GM11168 (cell line): ENCODE results near the gene MGRN1.
"Not testable (repeated sequence)": the region's sequence is repeated elsewhere in the genome, so short reads cannot be mapped to it uniquely, and the experiment has no call there.

Source experiments
- in situ Hi-C: fragments of 300-500 bp; cut with MboI; formaldehyde crosslinking; loops from one replicate; pipeline ENCODE4 v1.12.0; 2022; ENCODE audit warnings: low sequenced_read_pairs; ENCODE audit not compliant: unreplicated experiment

MGRN1 gene

DNA sequence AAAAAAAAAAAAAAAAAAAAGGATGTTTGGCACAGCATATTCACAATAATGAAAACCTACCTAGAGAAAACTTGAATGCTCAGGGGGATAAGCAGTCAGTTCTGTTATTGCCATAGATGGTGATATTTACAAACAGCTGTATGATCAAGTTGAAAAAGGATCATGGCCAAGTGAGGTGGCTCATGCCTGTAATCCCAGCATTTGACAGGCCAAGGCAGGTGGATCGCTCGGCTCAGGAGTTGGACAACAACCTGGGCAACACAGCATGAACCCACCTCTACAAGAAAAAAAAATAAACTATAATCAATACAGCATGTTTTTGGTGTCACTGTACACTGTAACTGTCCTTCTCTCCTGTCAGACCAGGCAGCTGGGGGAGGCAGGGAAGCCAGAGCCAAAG lies 90.4 kb downstream of the MGRN1 start:
- in situ Hi-C loops = no loop called here

DNA sequence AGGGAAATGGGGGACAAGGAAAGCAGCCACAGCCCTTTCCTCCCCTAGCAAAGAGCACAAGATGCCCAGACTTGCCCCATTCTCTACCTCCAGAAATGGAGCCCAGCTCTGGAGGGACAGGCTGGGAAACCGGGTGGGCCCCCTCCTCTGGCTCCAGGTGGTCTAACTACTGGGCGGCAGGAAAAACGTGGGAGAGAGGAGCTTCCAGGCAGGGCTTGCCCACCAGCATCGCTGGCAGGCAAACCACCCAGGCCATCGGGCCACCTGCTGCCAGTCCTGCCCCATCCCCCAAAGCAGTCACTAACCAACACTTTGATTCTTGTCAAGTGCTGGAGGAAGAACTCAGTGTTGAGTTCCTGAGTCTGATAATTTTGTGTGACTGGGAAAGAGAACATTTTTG lies 93.8 kb downstream of the MGRN1 start:
- in situ Hi-C loops = no loop called here

DNA sequence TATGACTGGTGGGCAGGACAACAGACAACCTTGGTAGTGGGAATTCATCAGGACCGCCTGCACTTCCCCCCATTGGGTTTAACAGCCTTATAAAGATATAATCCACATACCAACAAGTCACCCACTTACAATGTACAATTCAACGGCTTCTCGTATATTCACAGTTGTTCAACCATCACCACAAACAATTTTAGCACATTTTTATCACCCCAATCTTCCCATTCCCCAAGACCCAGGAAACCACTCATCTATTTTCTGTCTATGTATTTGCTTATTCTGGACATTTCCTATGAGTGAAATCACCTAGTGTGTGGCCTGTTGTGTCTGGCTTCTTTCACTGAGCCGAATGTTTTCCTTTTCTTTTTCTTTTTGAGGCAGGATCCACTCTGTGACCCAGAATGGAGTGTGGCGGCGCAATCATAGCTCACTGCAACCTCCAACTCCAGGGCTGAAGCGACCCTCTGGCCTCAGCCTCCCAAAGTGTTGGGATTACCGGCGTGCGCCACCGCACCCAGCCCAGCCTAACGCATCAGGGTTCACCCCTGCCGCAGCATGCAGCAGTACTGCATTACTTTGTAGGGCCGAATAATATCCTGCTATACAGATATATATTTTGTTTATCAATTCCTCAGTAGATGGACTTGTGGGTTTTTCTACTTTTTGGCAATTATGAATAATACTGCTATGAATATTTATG lies 98.6 kb downstream of the MGRN1 start:
- in situ Hi-C loops = no loop called here

- in situ Hi-C loops = no loop called here
These were observed 100.1 kb downstream of the MGRN1 start for GRCh38 chr16:4724661-4725270.

DNA sequence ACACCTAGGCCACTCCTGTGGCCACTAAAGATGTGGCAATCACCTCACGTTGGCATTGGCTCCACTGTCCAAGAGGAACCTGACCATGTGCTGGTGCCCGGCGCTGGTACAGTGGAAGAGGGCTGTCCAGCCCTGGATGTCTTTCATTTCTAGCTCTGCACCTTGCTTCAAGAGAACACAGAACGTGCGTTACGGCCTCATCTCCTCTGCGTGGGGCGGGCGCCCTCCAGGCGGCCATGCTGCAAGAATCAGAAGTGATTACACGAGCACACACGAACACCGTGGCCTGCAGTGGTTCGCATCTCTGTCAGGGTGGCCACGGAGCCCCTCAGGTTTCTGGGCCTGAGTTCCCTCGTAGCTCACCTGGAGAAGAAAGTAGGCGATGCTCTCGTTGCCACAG lies 102.0 kb downstream of the MGRN1 start:
- in situ Hi-C loops = no loop called here

GRCh38 chr16:4728676-4729075 lies 104.0 kb downstream of the MGRN1 start:
- in situ Hi-C loops = no loop called here

GRCh38 chr16:4729876-4730275 lies 105.2 kb downstream of the MGRN1 start:
- in situ Hi-C loops = no loop called here

DNA sequence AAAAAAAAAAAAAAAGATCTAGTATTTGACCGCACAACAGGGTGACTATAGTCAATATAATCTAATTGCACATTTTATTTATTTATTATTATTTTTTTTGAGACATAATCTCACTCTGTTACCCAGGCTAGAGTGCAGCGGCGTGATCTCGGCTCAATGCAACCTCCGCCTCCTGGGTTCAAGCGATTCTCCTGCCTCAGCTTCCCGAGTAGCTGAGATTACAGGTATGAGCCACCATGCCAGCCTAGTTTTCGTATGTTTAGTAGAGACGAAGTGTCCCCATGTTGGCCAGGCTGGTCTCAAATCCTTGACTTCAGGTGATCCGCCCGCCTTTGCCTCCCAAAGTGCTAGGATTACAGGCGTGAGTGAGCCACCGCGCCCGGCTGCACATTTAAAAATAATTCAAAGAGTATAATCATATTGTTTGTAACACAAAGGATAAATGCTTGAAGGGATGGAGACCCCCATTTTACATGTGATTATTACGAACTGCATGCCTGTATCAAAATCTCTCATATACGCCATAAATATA lies 108.7 kb downstream of the MGRN1 start:
- in situ Hi-C loops = no loop called here

DNA sequence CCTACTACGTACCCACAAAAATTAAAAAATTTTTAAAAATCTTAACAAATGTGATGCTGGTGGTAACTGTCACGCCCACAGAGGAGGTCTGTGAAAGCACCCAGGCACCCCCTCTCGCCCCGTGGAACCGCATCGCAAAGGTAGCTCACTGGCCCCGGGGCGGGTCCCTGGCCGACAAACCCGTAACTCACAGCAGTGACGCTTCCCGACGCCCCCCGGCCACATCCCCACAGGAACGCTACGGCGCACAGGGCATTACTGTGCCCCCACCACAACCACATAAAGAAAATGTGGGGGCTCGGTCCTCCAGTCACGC lies 109.1 kb downstream of the MGRN1 start:
- in situ Hi-C loops = no loop called here

DNA sequence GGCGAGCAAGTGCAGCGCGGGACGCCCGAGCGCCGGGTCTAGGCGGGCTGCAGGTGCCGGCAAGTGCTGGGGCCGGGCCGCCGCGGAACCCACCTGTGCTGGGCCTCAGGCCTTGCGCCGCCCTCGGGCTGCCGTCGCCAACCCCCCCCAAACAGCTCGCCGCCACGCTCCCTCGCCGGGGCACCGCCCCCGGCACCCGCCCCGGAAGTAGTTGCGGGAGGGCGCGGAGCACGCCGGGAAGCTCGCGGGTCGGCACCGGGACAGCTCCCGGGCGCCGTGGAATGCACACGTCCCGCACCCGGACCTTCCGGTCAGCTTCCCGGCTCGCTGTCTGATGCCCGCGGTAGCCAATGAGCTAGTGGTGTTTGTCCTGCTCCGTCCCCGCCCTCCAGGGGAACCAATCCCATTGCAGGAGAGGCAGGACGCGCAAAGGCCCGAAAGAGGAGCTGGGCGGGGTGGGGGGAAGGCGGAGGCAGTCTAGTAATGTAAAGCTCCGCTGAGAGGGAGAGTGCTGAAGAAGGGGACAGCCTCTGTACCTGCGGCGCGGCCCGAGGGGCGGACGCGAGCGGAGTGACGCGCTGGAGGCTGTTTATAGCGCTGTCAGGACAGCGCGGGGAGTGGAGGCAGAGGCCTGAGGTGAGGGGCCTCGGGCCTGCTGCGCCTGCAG lies 109.6 kb downstream of the MGRN1 start, which contains the start of the genes ANKS3 and DNAAF8:
ANKS3 (minus strand) TSS at position 209 of the 667 bp plus-strand sequence. CDS start 4,122 bp downstream, outside the sequence.
DNAAF8 (plus strand) TSS at position 475 of the 667 bp plus-strand sequence. CDS start 1,978 bp downstream, outside the sequence.
- in situ Hi-C loops = no loop called here

- in situ Hi-C loops = no loop called here
These were observed 110.3 kb downstream of the MGRN1 start for GRCh38 chr16:4734730-4735535.

DNA sequence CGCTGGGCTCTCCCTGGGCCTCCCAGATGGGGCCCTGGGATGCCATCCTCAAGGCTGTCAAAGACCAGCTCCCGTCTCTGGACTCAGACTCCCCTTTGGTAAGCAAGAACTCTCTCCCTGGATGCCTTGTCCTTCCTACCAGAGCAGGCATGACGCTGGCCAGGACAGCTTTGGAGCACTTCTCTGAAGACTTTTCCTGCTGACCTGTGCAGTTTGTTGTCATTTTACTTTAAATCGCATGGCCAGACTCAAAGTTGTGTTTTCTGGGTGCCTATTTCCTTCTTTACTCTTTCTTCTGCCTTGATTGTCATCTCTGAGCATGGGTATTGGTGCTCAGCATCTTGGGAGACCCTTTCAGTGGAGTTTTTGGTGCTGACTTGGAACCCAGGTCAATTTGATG lies 111.9 kb downstream of the MGRN1 start:
- in situ Hi-C loops = no loop called here

DNA sequence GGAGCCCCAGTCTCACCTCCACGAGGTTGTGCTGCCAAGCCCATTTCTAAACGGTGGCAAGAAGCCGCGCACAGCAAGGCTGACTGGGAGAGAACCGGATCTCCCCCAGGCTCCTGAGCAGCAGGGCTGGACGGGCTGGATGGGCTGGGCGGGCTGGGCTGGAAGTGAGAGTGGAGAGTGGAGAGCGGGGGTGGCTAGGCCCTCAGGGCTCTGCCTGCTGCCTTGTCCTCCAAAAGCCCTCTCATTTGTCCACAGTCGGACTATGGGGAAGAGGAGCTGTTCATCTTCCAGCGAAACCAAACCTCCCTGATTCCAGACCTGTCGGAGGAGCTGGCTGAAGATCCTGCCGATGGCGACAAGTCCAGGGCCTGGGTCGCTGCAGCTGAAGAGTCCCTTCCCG lies 112.9 kb downstream of the MGRN1 start:
- in situ Hi-C loops = no loop called here

DNA sequence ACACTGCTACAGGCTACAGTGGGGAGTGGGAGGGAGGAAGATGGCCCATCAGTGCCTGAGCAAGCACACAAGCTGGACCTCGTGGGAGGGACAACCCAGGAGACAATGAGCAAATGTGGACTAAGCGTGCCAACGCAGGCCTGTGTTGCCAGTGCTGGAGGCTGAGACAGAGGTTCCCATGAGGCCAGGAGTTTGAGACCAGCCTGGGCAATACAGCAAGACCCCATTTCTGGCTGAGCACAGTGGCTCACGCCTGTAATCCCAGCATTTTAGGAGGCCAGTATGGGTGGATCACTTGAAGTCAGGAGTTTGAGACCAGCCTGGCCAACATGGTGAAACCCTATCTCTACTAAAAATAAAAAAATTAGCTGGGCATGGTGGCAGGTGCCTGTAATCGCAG lies 113.7 kb downstream of the MGRN1 start:
- in situ Hi-C loops = not testable (repeated sequence)
